Measurements from ENCODE around the gene KLRC4. TPM values are rescaled to one million over a fixed set of nuclear protein-coding genes. Genes with fewer than 3 reads are reported as not detected.
"Not testable (repeated sequence)": the region's sequence is repeated elsewhere in the genome, so short reads cannot be mapped to it uniquely, and the experiment has no call there.

KLRC4 gene
- total and polyA plus RNA-seq, 2 of the 8 experiments (the other 6 are each of a cell fraction or from before 2014, with no cell fraction given): not detected

DNA sequence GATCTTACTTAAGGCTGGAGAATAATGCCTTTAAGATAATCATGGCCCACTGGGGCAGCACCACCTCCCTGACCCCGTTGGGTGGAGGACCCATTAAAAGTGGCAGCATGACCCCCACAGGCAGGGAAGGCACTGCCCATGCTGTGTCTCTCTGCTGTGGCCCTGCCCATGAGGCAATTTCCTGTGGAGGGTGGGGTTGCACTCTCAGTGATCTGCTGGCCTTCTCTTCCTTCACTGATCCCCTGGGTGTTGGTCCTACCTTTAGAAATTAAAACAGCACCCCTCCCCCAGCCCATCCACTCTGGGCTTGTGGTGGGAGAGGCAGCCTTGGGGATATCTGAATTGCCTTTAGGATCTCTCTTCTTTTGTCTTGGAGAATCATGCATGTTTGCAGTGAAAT, 37.0 kb downstream of the KLRC4 start (continued):
- TF ChIP-seq GTF2F1 (IDR thresholded peaks at IDR 0.05; ENCODE audit: borderline replicate concordance, low read depth, low read length): no peak

DNA sequence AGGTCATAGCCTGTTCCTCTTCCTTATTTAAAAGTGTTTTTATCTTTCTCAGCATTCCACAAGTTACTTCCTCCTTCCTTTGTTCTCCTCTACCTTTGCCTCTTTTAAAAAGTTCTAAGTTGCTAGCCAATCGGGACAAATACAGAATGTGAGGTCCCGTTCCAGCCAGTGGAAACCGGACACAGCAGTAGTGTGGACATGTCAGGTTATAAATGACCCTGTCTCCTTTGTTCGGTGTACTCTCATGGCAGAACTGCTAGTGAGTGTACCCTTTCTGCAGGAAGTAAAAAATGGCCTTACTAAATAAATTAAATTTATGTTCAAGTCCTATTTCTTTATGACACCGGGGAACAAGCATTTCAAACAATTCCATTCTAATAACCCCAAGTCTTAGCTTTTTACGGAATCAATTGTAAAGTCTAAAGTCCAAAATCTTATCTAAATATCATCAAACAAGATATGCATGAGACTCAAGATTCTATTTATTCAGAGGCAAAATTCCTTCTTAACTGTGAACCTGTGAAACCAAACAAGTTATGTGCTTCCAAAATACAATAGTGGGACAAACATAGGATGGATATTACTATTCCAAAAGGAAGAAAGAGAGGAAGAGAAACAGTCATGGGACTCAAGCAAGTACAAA, 37.5 kb downstream of the KLRC4 start:
- H3K79me2 ChIP-seq (ENCODE audit: control insufficient read depth in 1 of 2, insufficient read depth in 2 of 2, low read length in 2 of 2); H3K27ac ChIP-seq (ENCODE audit: low read depth, low read length); DNase-seq (ENCODE audit: low read depth in 1 of 2, low spot score in 2 of 2); H3K14ac ChIP-seq (ENCODE audit: insufficient read length); H4K5ac ChIP-seq (ENCODE audit: insufficient read length, low read depth, low read length); FAIRE-seq; H3K18ac ChIP-seq (ENCODE audit: extremely low read depth, low read length); H2BK12ac ChIP-seq (ENCODE audit: low read depth, low read length); H3K4ac ChIP-seq (replicated peaks; ENCODE audit: insufficient read length, low read depth, low read length); POLR2A ChIA-PET (ENCODE audit: partially characterized antibody); H4K8ac ChIP-seq (ENCODE audit: extremely low read depth, insufficient read depth, low read length); H4K91ac ChIP-seq (replicated peaks; ENCODE audit: insufficient read length, low read length); H2BK20ac ChIP-seq (ENCODE audit: low read length); H3K4me2 ChIP-seq (ENCODE audit: insufficient read depth in 1 of 2, low read depth in 2 of 2, low read length in 2 of 2); H3K27me3 ChIP-seq (replicated peaks in 1 of 4; ENCODE audit: control insufficient read depth in 3 of 4, extremely low read depth in 1 of 4, insufficient read depth in 3 of 4, low read length in 3 of 4); H2AFZ ChIP-seq (ENCODE audit: low read length); CTCF ChIA-PET (ENCODE audit: partially characterized antibody); H3K23ac ChIP-seq (ENCODE audit: insufficient read length); H3K9me3 ChIP-seq (ENCODE audit: insufficient read depth in 2 of 2, low read depth in 1 of 2, low read length in 1 of 2); H4K20me1 ChIP-seq (replicated peaks in 1 of 2; ENCODE audit: control insufficient read depth in 1 of 2, insufficient read depth in 2 of 2, low read length in 2 of 2); H3K36me3 ChIP-seq (ENCODE audit: control insufficient read depth in 2 of 4, insufficient read depth in 4 of 4, low read length in 3 of 4); H2BK15ac ChIP-seq (ENCODE audit: low read length); H3K4me3 ChIP-seq (ENCODE audit: extremely low read depth in 1 of 4, insufficient read depth in 2 of 4, low read depth in 3 of 4, low read length in 4 of 4); H2BK120ac ChIP-seq (replicated peaks; ENCODE audit: low read depth, low read length); H3K9ac ChIP-seq (replicated peaks in 1 of 4; ENCODE audit: extremely low read depth in 1 of 4, low read depth in 3 of 4, low read length in 3 of 4); H3K79me1 ChIP-seq (ENCODE audit: low read depth, low read length); H3K56ac ChIP-seq (replicated peaks; ENCODE audit: insufficient read length, low read depth, low read length); H3K23me2 ChIP-seq (ENCODE audit: low read depth, low read length); H2AK5ac ChIP-seq (ENCODE audit: low read depth, low read length): not testable (repeated sequence)
- Histone ChIP-seq H3K4me1 (replicated peaks in 1 of 4; ENCODE audit: control insufficient read depth in 3 of 4, insufficient read depth in 4 of 4, low read length in 3 of 4) (peaks cover 4 to 10% (median 7%) of the 10 kb centered on the region in 4 experiments), H2BK5ac (ENCODE audit: low read depth, low read length) (0 out of 2 replicates have a peak overlapping the region, but pooled peaks have one; percentile 68)
- 90% methylated on average over 6 of the region's 6 CpGs; no CpG with 5 or more reads in 1 of the 2 experiments for WGBS, 2 experiments (ENCODE audit: extremely low coverage in 1 of 2, insufficient coverage in 1 of 2, insufficient read length in 1 of 2, insufficient replicate concordance in 2 of 2, low coverage in 1 of 2, low lambda C conversion rate in 2 of 2, missing lambda C conversion rate in 1 of 2)

All from H1 (cell line).